AG08395 (cell line): ENCODE measurements around the gene ALDH3B1.

ENCODE experiments used
- DNase-seq: peaks from one replicate; pipeline ENCODE4 v3.0.0; 2012; ENCODE audit warnings: mixed read lengths, low spot score

ALDH3B1 gene

DNA sequence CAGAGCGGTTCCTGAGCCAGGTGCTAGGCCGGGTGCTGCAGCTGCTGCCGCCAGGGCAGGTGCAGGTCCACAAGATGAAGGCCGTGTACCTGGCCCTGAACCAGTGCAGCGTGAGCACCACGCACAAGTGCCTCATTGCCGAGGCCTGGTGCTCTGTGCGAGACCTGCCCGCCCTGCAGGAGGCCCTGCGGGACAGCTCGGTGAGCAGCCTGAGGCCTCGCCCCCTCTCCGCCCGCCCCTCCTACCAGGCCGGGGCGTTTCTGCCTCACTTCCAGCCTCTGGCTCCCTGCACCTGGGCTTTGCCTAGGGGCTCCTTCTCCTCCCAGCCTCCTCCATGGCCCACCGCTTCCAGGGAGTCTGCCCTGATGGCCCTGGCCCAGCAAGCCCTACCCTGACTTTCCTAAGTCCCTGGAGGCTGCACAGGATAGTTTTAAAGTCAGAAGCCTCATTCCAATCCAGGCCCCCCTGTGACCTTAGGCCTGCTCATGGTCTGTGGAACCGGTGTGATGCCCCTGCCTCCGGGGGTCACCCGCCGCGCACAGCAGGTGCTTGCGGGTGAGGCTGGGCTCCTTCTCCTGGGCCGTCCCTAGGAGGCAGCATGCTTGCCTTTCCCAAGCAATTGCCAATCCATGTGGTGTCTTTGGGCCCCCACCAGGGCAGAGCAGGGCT is 34.2 kb downstream of the ALDH3B1 start:
- DNase-seq: no peak

DNA sequence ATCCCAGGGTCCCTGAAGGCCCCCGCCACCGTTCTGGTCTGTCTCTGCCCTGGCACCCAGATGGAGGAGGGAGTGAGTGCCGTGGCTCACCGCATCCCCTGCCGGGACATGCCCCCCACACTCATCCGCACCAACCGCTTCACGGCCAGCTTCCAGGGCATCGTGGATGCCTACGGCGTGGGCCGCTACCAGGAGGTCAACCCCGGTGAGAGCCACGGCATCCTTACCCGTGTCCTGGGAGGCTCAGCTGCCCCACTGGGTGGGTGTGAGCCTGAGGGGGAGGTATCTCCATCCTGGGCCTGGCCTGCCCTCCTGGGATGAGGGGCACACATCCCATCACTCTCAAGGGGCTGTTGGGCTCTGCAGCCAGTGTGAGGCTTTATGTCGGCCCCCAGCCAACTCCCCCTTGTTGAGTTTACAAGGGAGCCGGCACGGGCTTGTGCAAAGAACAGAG is 34.8 kb downstream of the ALDH3B1 start:
- DNase-seq: no peak

- no peak for DNase-seq
These were observed 37.5 kb downstream of the ALDH3B1 start for GRCh38 chr11:68047437-68048290.

DNA sequence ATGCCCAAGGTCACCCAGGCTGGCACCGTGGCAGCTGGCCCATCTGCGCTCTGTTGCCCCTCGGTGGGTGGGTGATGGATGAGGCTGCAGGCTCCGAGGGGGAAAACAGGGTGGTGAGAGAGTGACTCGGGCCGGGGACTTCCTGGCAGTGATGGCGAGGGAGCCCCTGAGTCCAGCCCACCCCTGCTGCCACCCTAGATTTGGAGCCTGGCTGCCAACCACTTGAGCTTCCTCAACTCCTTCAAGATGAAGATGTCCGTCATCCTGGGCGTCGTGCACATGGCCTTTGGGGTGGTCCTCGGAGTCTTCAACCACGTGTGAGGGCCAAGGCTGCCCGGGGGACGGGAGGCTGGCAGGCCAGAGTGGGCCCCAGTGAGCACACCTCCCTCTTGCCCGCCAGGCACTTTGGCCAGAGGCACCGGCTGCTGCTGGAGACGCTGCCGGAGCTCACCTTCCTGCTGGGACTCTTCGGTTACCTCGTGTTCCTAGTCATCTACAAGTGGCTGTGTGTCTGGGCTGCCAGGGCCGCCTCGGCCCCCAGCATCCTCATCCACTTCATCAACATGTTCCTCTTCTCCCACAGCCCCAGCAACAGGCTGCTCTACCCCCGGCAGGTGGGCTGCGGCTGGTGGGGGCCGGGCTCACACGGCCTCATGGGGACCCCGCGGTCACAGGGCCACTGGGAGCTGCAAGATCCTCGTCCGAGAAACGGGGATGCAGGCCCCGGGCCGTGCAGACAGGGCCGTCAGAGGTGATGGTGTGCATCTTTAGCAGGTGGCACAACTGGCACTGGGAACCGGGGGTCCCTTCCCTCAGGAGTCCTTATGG is 38.8 kb downstream of the ALDH3B1 start:
- DNase-seq: no peak

- DNase-seq: no peak
These were observed 39.6 kb downstream of the ALDH3B1 start for GRCh38 chr11:68049509-68050370.

DNA sequence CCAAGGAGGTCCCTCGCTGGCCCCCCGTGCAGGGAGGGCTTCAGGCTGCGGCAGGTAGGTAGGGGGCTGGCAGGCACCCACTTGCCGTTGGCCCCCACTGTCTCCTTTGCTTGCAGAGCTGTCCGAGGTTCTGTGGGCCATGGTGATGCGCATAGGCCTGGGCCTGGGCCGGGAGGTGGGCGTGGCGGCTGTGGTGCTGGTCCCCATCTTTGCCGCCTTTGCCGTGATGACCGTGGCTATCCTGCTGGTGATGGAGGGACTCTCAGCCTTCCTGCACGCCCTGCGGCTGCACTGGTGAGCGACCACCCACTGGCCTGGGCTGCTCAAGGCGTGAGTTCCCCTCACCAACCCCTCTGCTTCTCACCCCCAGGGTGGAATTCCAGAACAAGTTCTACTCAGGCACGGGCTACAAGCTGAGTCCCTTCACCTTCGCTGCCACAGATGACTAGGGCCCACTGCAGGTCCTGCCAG is 40.3 kb downstream of the ALDH3B1 start:
- no peak for DNase-seq

- DNase-seq: no peak
These were observed 41.3 kb downstream of the ALDH3B1 start for GRCh38 chr11:68051191-68052136.

GRCh38 chr11:68052137-68052873 is 42.2 kb downstream of the ALDH3B1 start:
- DNase-seq: no peak

DNA sequence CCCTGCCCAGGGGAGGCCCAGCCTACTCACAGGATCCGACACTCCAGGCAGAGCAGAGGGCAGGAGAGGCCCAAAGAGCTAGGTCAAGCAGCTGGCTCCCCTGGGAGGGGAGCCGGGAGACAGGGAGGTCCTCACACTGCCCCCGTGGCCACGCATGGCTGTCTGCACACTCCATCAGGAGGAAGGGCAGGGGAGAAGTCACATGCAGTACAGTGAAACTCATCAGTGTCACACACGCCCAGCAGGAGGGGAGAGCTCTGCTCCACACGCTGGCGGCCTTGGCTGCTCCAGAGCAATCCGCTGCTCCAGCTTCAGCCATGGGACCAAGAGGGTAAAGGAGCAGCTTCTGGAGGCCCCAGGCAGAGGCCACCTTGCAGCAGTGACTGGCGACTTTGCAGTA is 43.0 kb downstream of the ALDH3B1 start:
- DNase-seq: no peak

GRCh38 chr11:68053981-68054812 is 44.1 kb downstream of the ALDH3B1 start:
- DNase-seq: no peak

GRCh38 chr11:68056317-68057285 is 46.5 kb downstream of the ALDH3B1 start:
- no peak for DNase-seq

DNA sequence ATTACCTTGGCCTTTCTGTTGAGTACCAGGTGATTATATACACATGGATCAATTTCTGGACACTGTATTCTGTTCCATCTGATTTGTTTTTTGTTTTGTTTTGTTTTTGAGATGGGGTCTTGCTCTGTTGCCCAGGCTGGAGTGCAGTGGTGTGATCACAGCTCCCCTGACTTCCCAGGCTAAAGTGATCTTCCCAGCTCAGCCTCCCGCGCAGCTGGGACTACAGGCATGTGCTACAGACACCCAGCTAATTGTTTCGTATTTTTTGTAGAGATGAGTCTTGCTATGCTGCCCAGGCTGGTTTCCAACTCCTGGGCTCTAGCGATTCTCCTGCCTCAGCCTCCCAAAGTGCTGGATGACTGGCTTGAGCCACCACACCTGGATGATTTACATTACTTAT is 47.7 kb downstream of the ALDH3B1 start:
- no peak for DNase-seq

DNA sequence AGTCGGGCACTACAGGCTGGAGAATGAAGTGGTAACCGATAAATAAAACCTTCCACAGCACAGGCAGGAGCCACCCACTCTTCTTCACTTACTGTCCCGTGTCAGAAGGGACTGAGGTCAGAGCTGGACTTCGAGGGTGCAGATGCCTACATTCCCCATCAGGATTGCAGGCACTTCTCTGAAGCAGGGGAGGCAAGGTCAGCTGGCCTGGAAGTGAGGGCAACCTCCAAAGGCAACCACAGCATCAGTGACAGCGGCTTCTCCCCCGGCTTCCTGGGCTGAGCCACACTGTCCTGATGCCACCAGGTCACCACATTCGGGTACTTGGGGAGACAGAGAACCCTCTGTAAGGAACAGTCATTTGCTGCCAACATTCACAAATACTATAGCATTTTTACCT is 51.4 kb downstream of the ALDH3B1 start:
- DNase-seq: no peak

- DNase-seq: no peak
These were observed 54.8 kb downstream of the ALDH3B1 start for GRCh38 chr11:68064926-68065325.

GRCh38 chr11:68065841-68066240 is 55.7 kb downstream of the ALDH3B1 start:
- no peak for DNase-seq

GRCh38 chr11:68066742-68067141 is 56.6 kb downstream of the ALDH3B1 start:
- no peak for DNase-seq

DNA sequence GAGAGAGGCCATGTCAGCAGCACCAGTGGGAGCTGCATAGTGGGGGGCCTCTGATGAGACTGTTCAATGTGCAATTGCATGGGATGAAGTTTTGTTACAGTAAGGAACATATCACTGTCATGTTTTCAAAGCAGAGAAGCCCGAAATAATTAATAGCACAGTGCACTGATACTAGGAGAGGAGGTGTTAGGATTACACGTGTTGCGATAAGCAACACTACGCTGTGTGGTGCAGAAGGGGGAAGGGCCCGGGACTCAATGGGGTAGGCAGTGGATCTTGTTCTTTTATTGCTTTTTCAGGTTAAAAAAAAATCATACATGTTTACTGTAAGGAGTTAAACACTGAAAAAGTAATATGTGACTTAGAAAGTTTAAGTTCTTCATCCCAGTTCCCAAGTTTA is 57.9 kb downstream of the ALDH3B1 start:
- DNase-seq: no peak
